GM18519 (cell line): ENCODE measurements around the gene ZNF280C.
"Not testable (repeated sequence)": the region's sequence is repeated elsewhere in the genome, so short reads cannot be mapped to it uniquely, and the experiment has no call there.

Experiments used
- ATAC-seq: cut with Tn5 transposase; IDR thresholded peaks from one replicate; pipeline ENCODE4 v1.9.1; 2021; ENCODE audit warnings: mild to moderate bottlenecking, moderate library complexity; ENCODE audit not compliant: unreplicated experiment, low FRiP score

Gene ZNF280C

DNA sequence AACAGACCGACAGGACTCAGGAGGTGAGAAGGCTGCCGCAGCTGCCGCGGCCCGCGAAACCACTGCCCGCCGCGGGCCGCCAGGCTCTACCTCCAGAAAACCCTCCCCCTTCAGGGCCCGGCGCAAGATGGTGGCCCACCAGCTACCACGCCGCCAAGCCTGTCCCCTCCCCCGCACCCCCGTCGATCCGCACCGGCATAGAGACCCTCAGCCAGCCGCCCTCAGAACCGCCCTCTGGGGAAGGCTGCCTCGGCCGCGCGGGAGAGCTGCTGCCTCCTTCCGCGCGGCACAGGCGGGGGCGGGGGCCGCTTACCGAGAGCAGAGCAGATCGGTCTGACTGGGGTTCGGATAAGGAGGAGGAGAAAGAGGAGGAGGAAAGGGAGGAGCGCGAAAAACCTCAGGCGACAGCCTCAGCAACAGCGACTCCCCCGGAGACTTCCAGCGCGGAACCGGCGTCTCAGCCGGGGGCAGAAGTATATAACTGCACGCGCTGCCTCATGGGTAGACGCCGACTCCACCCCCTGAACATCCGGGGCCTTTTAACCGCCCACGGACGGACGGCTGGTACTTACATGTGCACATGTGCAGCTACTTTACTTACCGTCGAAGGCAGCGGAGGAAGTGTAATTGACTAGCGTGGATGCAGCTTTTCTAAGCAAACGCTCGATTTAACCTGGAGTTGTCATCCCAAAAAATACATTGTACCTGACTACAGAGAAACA is at the start of gene ZNF280C:
ZNF280C (minus strand) TSS at position 451 of the 722 bp plus-strand sequence. CDS start 8,450 bp downstream, outside the sequence.
- ATAC-seq, result peak; percentile 97

DNA sequence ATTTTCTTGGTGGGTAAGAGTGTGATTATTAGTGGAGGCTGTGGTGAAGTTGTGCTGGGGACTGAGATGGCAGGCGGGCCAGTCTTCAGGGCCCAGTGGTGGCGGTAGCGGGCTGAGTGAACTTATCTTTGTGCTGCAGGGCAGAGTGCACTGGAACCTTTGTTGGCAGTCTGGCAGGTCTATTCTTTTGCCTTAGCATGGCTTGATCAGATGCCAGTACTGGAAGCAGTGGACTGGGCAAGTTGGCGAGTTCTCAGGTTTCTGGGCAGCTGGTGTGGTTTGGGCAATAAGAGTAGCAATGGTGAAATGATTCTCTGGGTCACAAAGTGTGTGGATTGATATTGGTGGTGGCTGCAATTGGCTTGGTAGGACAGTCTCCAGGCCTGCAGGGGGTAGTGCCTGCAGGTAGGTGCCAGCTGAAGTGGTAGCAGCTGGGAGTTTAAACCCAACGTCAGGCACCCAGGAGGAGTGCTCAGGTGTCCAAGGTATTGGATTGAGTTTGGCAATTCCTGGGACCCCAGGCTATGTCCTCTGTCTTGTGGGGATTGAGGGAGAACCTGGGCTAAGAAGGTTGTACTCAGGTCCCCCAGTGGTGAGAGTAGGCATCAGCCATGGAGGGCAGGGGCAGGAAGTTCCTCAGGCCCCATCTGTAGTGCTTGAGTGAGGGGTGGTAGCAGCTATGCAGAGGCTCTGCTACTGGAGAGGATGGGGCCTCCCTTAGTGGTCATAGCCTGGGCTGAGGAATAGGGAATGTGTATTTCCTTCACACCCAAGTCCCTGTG is 36.1 kb upstream of the ZNF280C start:
- no peak for ATAC-seq

DNA sequence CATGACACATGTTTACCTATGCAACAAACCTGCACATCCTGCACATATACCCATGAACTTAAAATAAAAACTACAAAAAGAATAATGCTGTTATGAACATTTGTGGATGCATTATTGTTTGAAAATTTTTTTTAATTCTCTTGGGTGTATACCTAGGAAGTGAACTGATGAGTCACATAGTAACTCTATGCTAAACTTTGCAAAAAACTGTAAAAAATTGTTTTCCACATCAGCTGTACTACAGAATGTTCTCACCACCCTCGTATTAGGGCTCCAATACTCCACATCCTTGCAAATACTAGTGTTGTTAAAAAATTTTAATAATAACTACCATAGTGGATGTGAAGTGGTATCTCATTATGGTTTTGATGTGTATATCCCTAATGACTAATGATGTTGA is 33.3 kb upstream of the ZNF280C start:
- no peak for ATAC-seq

DNA sequence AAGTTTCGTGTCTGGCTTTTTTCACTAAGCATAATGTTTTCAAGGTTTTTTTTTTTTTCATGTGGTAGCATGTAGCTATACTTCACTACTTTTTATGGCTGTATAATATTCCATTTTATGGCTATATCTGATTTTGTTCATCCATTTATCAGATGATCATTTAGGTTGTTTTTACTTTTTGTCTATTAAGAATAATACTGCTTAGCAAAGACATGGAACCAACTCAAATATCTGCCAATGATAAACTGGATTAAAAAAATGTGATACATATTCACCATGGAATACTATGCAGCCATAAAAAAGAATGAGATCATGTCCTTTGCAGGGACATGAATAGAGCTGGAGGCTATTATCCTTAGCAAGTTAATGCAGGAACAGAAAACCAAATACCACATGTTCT is 32.7 kb upstream of the ZNF280C start:
- no peak for ATAC-seq

DNA sequence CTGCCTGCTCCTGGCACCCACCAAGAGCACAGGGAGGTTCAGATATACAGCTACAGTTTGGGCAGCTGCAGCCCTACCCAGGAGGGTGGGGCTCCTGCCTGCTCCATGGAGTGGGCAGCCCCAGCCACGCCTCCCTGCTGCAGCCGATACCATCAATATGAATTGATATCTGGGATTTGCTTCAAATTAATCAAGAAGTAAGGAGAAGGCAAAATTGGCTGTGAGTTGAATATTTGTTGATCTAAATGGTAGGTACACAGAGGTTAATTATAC is 31.2 kb upstream of the ZNF280C start:
- no peak for ATAC-seq

DNA sequence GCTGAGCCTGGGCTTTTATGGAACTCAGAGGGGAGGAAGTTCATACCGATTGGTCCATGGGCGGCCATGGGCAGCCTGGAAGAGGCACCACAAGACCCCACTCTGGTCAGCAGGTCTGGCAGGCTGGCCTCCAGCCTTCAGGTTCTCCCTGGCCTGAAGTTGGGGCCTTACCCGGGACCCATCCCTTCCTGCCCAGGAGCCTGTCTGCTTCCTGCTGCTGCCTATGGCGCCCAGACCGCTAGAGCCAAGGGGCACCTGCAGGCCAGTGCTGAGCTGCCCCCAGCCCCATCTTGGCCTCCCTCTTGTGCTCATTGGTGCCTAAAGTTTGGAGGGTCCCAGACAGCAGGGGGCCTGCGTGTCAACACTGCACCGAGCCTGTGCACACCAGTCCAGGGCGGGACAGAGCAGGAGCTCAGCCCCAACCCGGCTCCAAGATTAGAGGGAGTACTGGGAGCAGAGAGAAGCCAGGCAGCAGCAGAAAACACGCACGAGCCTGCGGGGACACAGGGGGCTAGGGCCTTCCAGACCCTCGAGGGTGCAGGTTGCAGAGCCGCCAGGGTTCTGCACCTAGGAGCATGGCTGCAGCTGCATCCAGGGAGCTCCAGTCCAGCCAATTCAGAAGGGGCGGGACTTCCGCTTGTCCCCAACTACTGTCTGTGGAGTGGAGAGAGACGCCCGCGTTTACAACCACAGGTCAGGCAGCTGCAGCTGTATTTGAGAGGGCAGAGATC is 30.7 kb upstream of the ZNF280C start:
- no peak for ATAC-seq

DNA sequence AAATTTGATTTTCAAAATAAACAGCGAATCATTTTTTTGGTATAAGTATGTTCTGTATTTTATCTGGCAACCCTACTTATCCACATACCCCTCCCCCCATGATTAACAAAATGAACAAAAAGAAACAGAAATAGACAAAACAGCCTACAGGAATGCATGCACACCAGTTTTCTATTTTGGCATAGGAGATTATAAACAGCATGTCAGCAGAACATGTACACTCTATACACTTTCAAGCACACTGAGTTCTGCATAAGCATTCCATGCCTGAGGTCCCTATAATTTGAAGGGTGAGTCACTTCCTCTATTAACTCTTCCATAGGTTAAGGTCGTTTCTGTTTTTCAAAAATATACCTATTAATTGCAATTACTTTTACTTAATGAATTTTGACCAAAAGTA is 28.0 kb upstream of the ZNF280C start:
- no peak for ATAC-seq

DNA sequence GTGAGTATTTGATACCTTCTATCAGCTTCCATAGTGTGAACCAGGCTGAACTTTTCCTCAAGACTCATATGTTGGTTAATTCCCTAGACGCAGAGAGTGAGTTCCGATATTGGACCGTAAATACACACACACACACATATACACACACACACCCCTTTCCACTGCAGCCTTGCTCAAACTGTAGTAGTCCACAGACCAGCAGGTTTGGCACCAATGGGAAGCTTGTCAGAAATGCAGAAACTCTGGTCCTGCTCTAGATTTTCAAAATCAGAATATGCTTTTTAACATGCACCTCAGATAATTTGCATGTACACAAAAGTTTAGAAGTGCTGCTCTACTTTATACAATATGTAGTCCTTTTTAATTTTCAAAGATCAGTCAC is 27.6 kb upstream of the ZNF280C start:
- no peak for ATAC-seq

- ATAC-seq, result no peak
These were observed 27.0 kb upstream of the ZNF280C start for GRCh38 chrX:130295519-130296296.

GRCh38 chrX:130287071-130287770 is 18.5 kb upstream of the ZNF280C start:
- no peak for ATAC-seq

DNA sequence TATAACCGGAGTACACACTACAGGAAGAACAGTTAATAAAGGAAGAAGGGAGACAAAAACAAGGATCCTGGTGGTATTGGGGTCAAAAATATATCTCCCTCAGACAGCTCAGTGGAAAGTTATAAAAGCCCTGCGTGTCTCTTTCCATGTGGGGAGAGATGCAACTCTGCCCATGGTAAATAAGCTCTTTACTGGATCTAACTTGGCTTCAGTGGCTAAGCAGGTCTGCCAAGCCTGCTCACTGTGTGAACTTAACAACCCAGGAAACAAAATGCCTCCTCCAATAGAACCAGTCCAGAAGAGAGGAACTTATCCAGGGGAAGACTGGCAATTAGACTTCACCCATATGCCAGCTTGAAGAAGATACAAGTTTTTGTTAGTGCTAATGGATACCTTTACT is 17.0 kb upstream of the ZNF280C start:
- no peak for ATAC-seq

GRCh38 chrX:130285069-130285620 is 16.4 kb upstream of the ZNF280C start:
- no peak for ATAC-seq

- ATAC-seq, result no peak
These were observed 13.5 kb upstream of the ZNF280C start for GRCh38 chrX:130282151-130282550.

DNA sequence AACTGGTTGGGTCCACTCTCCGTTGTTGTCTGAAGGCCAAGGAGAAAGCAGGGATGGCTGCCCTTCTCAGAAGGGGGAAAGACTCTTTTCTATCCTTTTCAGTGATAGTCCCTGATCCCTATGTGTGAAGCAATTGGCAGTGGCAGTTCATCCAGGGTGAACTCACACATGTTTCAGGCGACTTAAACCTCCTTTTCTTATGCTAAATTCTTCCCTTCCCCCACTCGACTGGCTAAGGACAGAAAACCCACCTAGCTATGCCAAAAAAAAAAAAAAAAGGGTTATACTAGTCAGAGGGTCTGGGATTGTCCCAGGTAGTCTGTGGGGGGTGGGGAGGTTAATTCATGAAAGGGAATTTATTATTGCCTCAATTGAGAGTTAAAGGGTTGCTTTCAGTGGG is 12.2 kb upstream of the ZNF280C start:
- ATAC-seq, result no peak

DNA sequence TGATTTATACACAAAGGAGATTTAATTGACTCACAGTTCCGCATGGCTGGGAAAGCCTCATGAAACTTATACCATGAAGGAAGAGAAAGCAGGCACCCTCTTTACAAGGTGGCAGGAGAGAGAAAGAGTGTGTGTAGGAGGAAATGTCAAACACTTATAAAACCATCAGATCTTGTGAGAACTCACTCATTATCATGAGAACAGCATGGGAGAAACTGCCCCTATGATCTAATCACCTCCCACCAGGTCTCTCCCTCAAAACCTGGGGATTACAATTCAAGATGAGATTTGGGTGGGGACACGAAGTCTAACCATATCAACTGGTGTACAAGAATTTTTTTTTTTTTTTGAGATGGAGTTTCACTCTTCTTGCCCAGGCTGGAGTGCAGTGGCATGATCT is 3.6 kb upstream of the ZNF280C start:
- ATAC-seq, result not testable (repeated sequence)

DNA sequence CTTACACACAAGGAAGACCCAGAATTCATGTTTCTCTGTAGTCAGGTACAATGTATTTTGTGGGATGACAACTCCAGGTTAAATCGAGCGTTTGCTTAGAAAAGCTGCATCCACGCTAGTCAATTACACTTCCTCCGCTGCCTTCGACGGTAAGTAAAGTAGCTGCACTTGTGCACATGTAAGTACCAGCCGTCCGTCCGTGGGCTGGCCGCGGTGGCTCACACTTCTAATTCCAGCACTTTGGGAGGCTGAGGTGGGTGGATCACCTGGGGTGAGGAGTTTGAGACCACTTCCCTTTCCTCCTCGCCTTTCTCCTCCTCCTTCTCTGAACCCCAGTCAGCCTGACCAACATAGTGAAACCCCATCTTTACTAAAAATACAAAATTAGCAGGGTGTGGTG is 692 bp upstream of the ZNF280C start:
- not testable (repeated sequence) for ATAC-seq

DNA sequence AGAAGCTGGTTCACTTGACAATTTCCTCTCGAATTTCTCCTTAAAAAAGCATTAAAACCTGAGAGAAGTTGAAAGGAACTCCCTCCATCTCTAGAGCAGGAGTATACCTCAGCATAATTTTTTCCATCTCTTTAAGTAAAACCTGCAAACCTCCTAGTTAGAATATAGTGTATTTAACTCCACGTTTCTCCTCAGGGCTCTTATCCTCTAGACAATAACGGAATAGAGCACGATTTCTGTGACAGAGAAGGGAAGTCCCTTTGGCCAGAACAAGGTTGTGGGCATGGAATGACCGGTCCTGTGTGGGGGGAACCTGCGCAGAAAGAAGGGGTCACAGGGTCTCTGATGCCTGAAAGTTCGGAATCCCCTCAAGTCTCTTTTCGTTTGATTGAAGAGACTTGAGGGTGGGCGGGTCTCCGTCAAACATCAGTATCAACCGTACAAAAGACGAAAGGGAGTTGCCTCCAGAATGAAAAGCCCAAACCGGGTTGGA is 697 bp downstream of the ZNF280C start:
- no peak for ATAC-seq

GRCh38 chrX:130264573-130264972 is 4.1 kb downstream of the ZNF280C start:
- ATAC-seq, result no peak

DNA sequence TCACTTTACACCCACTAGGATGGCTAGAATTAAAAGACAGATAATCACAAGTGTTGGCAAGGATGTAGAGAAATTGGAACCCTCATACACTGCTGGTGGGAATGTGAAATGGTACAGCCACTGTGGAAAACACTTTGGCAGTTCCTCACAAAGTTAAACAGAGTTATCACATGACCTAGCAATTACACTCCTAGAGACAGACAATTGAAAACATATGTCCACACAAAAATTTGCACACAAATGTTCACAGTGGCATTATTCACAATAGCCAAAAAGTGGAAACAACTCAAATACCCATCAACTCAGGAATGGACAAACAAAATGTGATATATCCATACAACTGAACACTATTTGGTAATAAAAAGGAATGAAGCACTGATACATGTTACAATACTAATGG is 5.7 kb downstream of the ZNF280C start:
- no peak for ATAC-seq

GRCh38 chrX:130262231-130262630 is 6.5 kb downstream of the ZNF280C start:
- no peak for ATAC-seq
